ENCODE data around the gene PLEKHM3. TPM values are rescaled to one million over a fixed set of nuclear protein-coding genes. Genes with fewer than 3 reads are reported as not detected.
"Not testable (repeated sequence)": the region's sequence is repeated elsewhere in the genome, so short reads cannot be mapped to it uniquely, and the experiment has no call there.

The PLEKHM3 gene
- total RNA-seq, 2 experiments from 2014 or later, result 4.9 to 5.4 TPM

GRCh38 chr2:207970147-207970825 is 55.0 kb downstream of the PLEKHM3 start:
- Mint-ChIP-seq H3K9me3 (no peaks in the 10 kb centered on the region), H3K27ac (no peak overlapping the region), H3K4me3 (no peak overlapping the region), H3K4me1 (peaks cover 4% of the 10 kb centered on the region), H3K36me3 (ENCODE audit: low read depth) (no peaks in the 10 kb centered on the region), H3K27me3 (no peaks in the 10 kb centered on the region)
- CTCF ChIA-PET, result interaction anchor here (1.2 kb wide), 1 partner anchor 64 kb away, joined by 3 read pairs; no protein-coding TSS in a partner anchor
- no peak for DNase-seq
- POLR2A ChIA-PET, result no interaction called here

GRCh38 chr2:207969249-207969648 is 56.1 kb downstream of the PLEKHM3 start:
- no peak for DNase-seq
- Mint-ChIP-seq H3K36me3 (ENCODE audit: low read depth) (no peaks in the 10 kb centered on the region), H3K4me1 (peaks cover 4% of the 10 kb centered on the region), H3K9me3 (no peaks in the 10 kb centered on the region), H3K27ac (no peak overlapping the region), H3K27me3 (no peaks in the 10 kb centered on the region), H3K4me3 (no peak overlapping the region)
- ChIA-PET CTCF (no interaction called here), POLR2A (no interaction called here)

GRCh38 chr2:207967121-207967520 is 58.2 kb downstream of the PLEKHM3 start:
- no peak overlapping the region for H3K27ac Mint-ChIP-seq
- peaks cover 10% of the 10 kb centered on the region for H3K9me3 Mint-ChIP-seq
- POLR2A ChIA-PET, result no interaction called here
- no peak overlapping the region for H3K4me3 Mint-ChIP-seq
- CTCF ChIA-PET, result interaction anchor here (0.5 kb wide), 1 partner anchor 106 kb away, joined by 3 read pairs; no protein-coding TSS in a partner anchor
- H3K27me3 Mint-ChIP-seq, result no peaks in the 10 kb centered on the region
- peaks cover 10% of the 10 kb centered on the region for H3K36me3 Mint-ChIP-seq (ENCODE audit: low read depth)
- no peak for DNase-seq
- peaks cover 4% of the 10 kb centered on the region for H3K4me1 Mint-ChIP-seq

- Mint-ChIP-seq H3K27me3 (no peaks in the 10 kb centered on the region), H3K4me3 (no peak overlapping the region), H3K9me3 (peaks cover 11% of the 10 kb centered on the region), H3K4me1 (no peaks in the 10 kb centered on the region), H3K27ac (no peak overlapping the region), H3K36me3 (ENCODE audit: low read depth) (peaks cover 11% of the 10 kb centered on the region)
- ChIA-PET CTCF (no interaction called here), POLR2A (no interaction called here)
- DNase-seq, result no peak
Observed at GRCh38 chr2:207960911-207961310, 64.4 kb downstream of the PLEKHM3 start.

GRCh38 chr2:207960090-207960489 is 65.2 kb downstream of the PLEKHM3 start:
- CTCF ChIA-PET, result no interaction called here
- H3K9me3 Mint-ChIP-seq, result peaks cover 11% of the 10 kb centered on the region

GRCh38 chr2:207956771-207957170 is 68.6 kb downstream of the PLEKHM3 start:
- no peaks in the 10 kb centered on the region for H3K36me3 Mint-ChIP-seq (ENCODE audit: low read depth)
- no peaks in the 10 kb centered on the region for H3K27me3 Mint-ChIP-seq
- H3K4me3 Mint-ChIP-seq, result no peak overlapping the region
- H3K27ac Mint-ChIP-seq, result no peak overlapping the region
- H3K4me1 Mint-ChIP-seq, result no peaks in the 10 kb centered on the region
- CTCF ChIA-PET, result interaction anchor here (0.7 kb wide), 1 partner anchor 119 kb away, joined by 3 read pairs; no protein-coding TSS in a partner anchor
- DNase-seq, result no peak
- POLR2A ChIA-PET, result no interaction called here
- H3K9me3 Mint-ChIP-seq, result no peaks in the 10 kb centered on the region

More at GRCh38 chr2:207960090-207960489, 65.2 kb downstream of the PLEKHM3 start:
- Mint-ChIP-seq H3K4me1 (no peaks in the 10 kb centered on the region), H3K27me3 (no peaks in the 10 kb centered on the region), H3K4me3 (no peak overlapping the region), H3K27ac (no peak overlapping the region), H3K36me3 (ENCODE audit: low read depth) (peaks cover 11% of the 10 kb centered on the region)
- DNase-seq, result no peak
- POLR2A ChIA-PET, result no interaction called here

- Mint-ChIP-seq H3K4me1 (no peaks in the 10 kb centered on the region), H3K4me3 (no peak overlapping the region), H3K27me3 (no peaks in the 10 kb centered on the region), H3K27ac (no peak overlapping the region), H3K9me3 (no peaks in the 10 kb centered on the region), H3K36me3 (ENCODE audit: low read depth) (no peaks in the 10 kb centered on the region)
- no peak for DNase-seq
- POLR2A ChIA-PET, result no interaction called here
- CTCF ChIA-PET, result no interaction called here
Observed at GRCh38 chr2:207955456-207955855, 69.9 kb downstream of the PLEKHM3 start.

- Mint-ChIP-seq H3K4me3 (no peak overlapping the region), H3K27ac (no peak overlapping the region), H3K9me3 (no peaks in the 10 kb centered on the region), H3K36me3 (ENCODE audit: low read depth) (no peaks in the 10 kb centered on the region), H3K4me1 (no peaks in the 10 kb centered on the region), H3K27me3 (no peaks in the 10 kb centered on the region)
- no peak for DNase-seq
- ChIA-PET POLR2A (no interaction called here), CTCF (interaction anchor here (0.7 to 1.2 kb wide), 2 partner anchors 14 to 119 kb away, joined by 3 read pairs; no protein-coding TSS in a partner anchor)
Observed at GRCh38 chr2:207953354-207953753, 72.0 kb downstream of the PLEKHM3 start.

- H3K36me3 Mint-ChIP-seq (ENCODE audit: low read depth), result no peaks in the 10 kb centered on the region
- no peak overlapping the region for H3K4me3 Mint-ChIP-seq
- ChIA-PET POLR2A (no interaction called here), CTCF (no interaction called here)
- H3K27me3 Mint-ChIP-seq, result no peaks in the 10 kb centered on the region
- no peak overlapping the region for H3K27ac Mint-ChIP-seq
- H3K9me3 Mint-ChIP-seq, result no peaks in the 10 kb centered on the region
- H3K4me1 Mint-ChIP-seq, result no peaks in the 10 kb centered on the region
- no peak for DNase-seq
Observed at GRCh38 chr2:207952564-207953345, 72.6 kb downstream of the PLEKHM3 start.

- Mint-ChIP-seq H3K27ac (no peak overlapping the region), H3K36me3 (ENCODE audit: low read depth) (no peaks in the 10 kb centered on the region), H3K27me3 (no peaks in the 10 kb centered on the region), H3K9me3 (no peaks in the 10 kb centered on the region), H3K4me1 (no peaks in the 10 kb centered on the region), H3K4me3 (no peak overlapping the region)
- ChIA-PET CTCF (no interaction called here), POLR2A (no interaction called here)
- no peak for DNase-seq
Observed at GRCh38 chr2:207951734-207952470, 73.4 kb downstream of the PLEKHM3 start.

GRCh38 chr2:207950761-207951114 is 74.6 kb downstream of the PLEKHM3 start:
- Mint-ChIP-seq H3K9me3 (no peaks in the 10 kb centered on the region), H3K36me3 (ENCODE audit: low read depth) (no peaks in the 10 kb centered on the region), H3K27me3 (no peaks in the 10 kb centered on the region), H3K4me3 (no peak overlapping the region), H3K27ac (no peak overlapping the region), H3K4me1 (no peaks in the 10 kb centered on the region)
- ChIA-PET POLR2A (no interaction called here), CTCF (no interaction called here)
- DNase-seq, result no peak

GRCh38 chr2:207950063-207950760 is 75.1 kb downstream of the PLEKHM3 start:
- no peaks in the 10 kb centered on the region for H3K9me3 Mint-ChIP-seq
- no peaks in the 10 kb centered on the region for H3K4me1 Mint-ChIP-seq
- no peaks in the 10 kb centered on the region for H3K36me3 Mint-ChIP-seq (ENCODE audit: low read depth)
- ChIA-PET POLR2A (no interaction called here), CTCF (no interaction called here)
- no peak overlapping the region for H3K4me3 Mint-ChIP-seq
- H3K27me3 Mint-ChIP-seq, result no peaks in the 10 kb centered on the region
- no peak for DNase-seq
- H3K27ac Mint-ChIP-seq, result no peak overlapping the region

- H3K9me3 Mint-ChIP-seq; DNase-seq; H3K4me3 Mint-ChIP-seq; H3K27ac Mint-ChIP-seq; H3K4me1 Mint-ChIP-seq; POLR2A ChIA-PET; H3K36me3 Mint-ChIP-seq (ENCODE audit: low read depth); H3K27me3 Mint-ChIP-seq: not testable (repeated sequence)
- CTCF ChIA-PET, result interaction anchor here (0.6 kb wide), 1 partner anchor 83 kb away, joined by 3 read pairs; no protein-coding TSS in a partner anchor
Observed at GRCh38 chr2:207949245-207949644, 76.1 kb downstream of the PLEKHM3 start.

All from activated CD4-positive, alpha-beta memory T cell treated with anti-CD3 and anti-CD28 coated beads, Interleukin-2, amount 10 ng/mL, durations not matched to agents 7 days and 5 days (primary cell).